PC-3 (cell line): ENCODE measurements around the gene SESTD1. TPM values are rescaled to one million over a fixed set of nuclear protein-coding genes. Genes with fewer than 3 reads are reported as not detected.

ENCODE experiments used
- ATAC-seq: fragments of 200-7000 bp; cut with Tn5 transposase; 2 replicates; pipeline ENCODE4 v1.9.1; 2020; ENCODE audit warnings: mild to moderate bottlenecking, moderate library complexity
- BruUV-seq: library from RNA; stranded (reverse); fragments of 400-500 nt; replicated peaks from 2 replicates; lab custom pipeline; 2021; lab: Mats Ljungman, UMichigan
- CTCF ChIA-PET: fragments of 300-600 bp; sonication (Branson Sonifier 250); formaldehyde crosslinking; loops from one replicate; lab custom pipeline; 2022; ENCODE audit warnings: antibody characterized with exemption; lab: Charles Lee
- POLR2A ChIA-PET: fragments of 300-600 bp; sonication (Branson Sonifier 250); formaldehyde crosslinking; loops from one replicate; lab custom pipeline; 2022; ENCODE audit warnings: antibody characterized with exemption; ENCODE audit not compliant: unreplicated experiment; lab: Charles Lee
- DNase-seq: peaks from one replicate; pipeline ENCODE4 v3.0.0-alpha.2; 2015
- H2AFZ ChIP-seq: fragments of 300-600 bp; sonication (generic); 2 replicates; pipeline ENCODE4 v1.6.0; 2016; ENCODE audit warnings: antibody characterized with exemption, low read length
- H3F3A ChIP-seq: fragments of 300-600 bp; sonication (generic); one replicate; pipeline ENCODE4 v1.6.0; 2017; ENCODE audit warnings: antibody characterized with exemption, low read length, control low read depth, mild to moderate bottlenecking; ENCODE audit not compliant: unreplicated experiment
- H3K27ac ChIP-seq: fragments of 300-600 bp; sonication (generic); 2 replicates; pipeline ENCODE4 v1.5.1; 2016; ENCODE audit warnings: mild to moderate bottlenecking, low read length
- H3K27me3 ChIP-seq: fragments of 300-600 bp; sonication (generic); 2 replicates; pipeline ENCODE4 v1.6.1; 2016; ENCODE audit warnings: low read length, mixed read lengths
- H3K36me3 ChIP-seq: fragments of 300-600 bp; sonication (generic); 2 replicates; pipeline ENCODE4 v1.6.1; 2016; ENCODE audit warnings: low read depth, mixed run types, low read length, mixed read lengths
- H3K4me1 ChIP-seq: fragments of 300-600 bp; sonication (generic); 2 replicates; pipeline ENCODE4 v1.5.1; 2016; ENCODE audit warnings: low read length; ENCODE audit not compliant: insufficient read depth
- H3K4me2 ChIP-seq: fragments of 300-600 bp; sonication (generic); 2 replicates; pipeline ENCODE4 v1.6.0; 2016; ENCODE audit warnings: low read length
- H3K4me3 ChIP-seq: fragments of 300-600 bp; sonication (generic); 2 replicates; pipeline ENCODE4 v1.5.1; 2016; ENCODE audit warnings: mild to moderate bottlenecking, low read length, mixed read lengths
- H3K79me2 ChIP-seq: fragments of 300-600 bp; sonication (generic); 2 replicates; pipeline ENCODE4 v1.6.1; 2017; ENCODE audit warnings: low read length, mixed read lengths
- H3K9ac ChIP-seq: fragments of 300-600 bp; sonication (generic); 2 replicates; pipeline ENCODE4 v1.6.0; 2016; ENCODE audit warnings: mild to moderate bottlenecking, low read length
- H3K9me2 ChIP-seq: fragments of 300-600 bp; sonication (generic); replicated peaks from 2 replicates; pipeline ENCODE4 v1.6.1; 2016; ENCODE audit warnings: mixed run types, low read length, mixed read lengths
- H3K9me3 ChIP-seq: fragments of 300-600 bp; sonication (generic); 2 replicates; pipeline ENCODE4 v1.6.1; 2016; ENCODE audit warnings: low read length, mixed read lengths
- H4K20me1 ChIP-seq: fragments of 300-600 bp; sonication (generic); 2 replicates; pipeline ENCODE4 v1.6.1; 2016; ENCODE audit warnings: low read length, mixed read lengths
- EZH2 ChIP-seq: fragments of 300-600 bp; sonication (generic); IDR thresholded peaks from one replicate; pipeline ENCODE4 v1.6.1; 2017; ENCODE audit warnings: antibody characterized with exemption, mild to moderate bottlenecking, low read length; ENCODE audit not compliant: unreplicated experiment
- EZH2phosphoT487 ChIP-seq: fragments of 300-600 bp; sonication (generic); IDR thresholded peaks from 2 replicates; pipeline ENCODE4 v1.6.1; 2018; ENCODE audit warnings: mild to moderate bottlenecking, antibody characterized with exemption, low read length, borderline replicate concordance
- intact Hi-C: fragments of 100-400 bp; cut with micrococcal nuclease; formaldehyde crosslinking; loops from 2 replicates; pipeline ENCODE4 v1.9.0; 2023
- total RNA-seq: library from RNA; depleted of rRNA; stranded (reverse); fragments of >200 nt; gene quantifications from 2 replicates; pipeline ENCODE4 v1.2.3, GENCODE V29; 2014
- TF ChIP-seq, protein P1 (sequence below): fragments of 300-600 bp; sonication (generic); conservative IDR thresholded peaks from 2 replicates; pipeline ENCODE4 v1.5.1; 2017; ENCODE audit warnings: antibody characterized with exemption, low read depth, mild to moderate bottlenecking, low read length

The SESTD1 gene
- total RNA-seq, 1 experiment from 2014 or later, result 12.2 TPM

DNA sequence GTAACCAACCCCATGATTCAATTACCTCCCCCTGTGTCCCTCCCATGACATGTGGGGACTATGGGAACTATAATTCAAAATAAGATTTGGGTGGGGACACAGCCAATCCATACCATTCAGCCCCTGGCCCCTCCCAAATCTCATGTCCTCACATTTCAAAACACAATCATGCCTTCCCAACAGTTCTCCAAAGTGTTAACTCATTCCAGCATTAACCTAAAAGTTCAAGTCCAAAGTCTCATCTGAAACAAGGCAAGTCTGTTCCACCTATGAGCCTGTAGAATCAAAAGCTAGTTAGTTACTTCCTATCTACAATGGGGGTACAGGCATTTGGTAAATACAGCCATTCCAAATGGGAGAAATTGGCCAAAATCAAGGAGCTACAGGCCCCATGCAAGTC lies 182.7 kb downstream of the SESTD1 start:
- TF ChIP-seq EZH2 (no peak), EZH2phosphoT487 (no peak)
- TF ChIP-seq, protein P1, sequence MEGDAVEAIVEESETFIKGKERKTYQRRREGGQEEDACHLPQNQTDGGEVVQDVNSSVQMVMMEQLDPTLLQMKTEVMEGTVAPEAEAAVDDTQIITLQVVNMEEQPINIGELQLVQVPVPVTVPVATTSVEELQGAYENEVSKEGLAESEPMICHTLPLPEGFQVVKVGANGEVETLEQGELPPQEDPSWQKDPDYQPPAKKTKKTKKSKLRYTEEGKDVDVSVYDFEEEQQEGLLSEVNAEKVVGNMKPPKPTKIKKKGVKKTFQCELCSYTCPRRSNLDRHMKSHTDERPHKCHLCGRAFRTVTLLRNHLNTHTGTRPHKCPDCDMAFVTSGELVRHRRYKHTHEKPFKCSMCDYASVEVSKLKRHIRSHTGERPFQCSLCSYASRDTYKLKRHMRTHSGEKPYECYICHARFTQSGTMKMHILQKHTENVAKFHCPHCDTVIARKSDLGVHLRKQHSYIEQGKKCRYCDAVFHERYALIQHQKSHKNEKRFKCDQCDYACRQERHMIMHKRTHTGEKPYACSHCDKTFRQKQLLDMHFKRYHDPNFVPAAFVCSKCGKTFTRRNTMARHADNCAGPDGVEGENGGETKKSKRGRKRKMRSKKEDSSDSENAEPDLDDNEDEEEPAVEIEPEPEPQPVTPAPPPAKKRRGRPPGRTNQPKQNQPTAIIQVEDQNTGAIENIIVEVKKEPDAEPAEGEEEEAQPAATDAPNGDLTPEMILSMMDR, result no peak
- no peaks in the 10 kb centered on the region for H3K9me2 ChIP-seq
- H3K4me1 ChIP-seq, result no peaks in the 10 kb centered on the region
- H4K20me1 ChIP-seq, result no peaks in the 10 kb centered on the region
- ChIA-PET POLR2A (no interaction called here), CTCF (no interaction called here)
- H3K36me3 ChIP-seq, result no peaks in the 10 kb centered on the region
- no peak overlapping the region for H3K4me2 ChIP-seq
- no peak overlapping the region for H3K27ac ChIP-seq
- no peaks in the 10 kb centered on the region for H3K79me2 ChIP-seq
- ATAC-seq, result no peak
- H2AFZ ChIP-seq, result no peak overlapping the region
- no TSS peak for BruUV-seq
- H3F3A ChIP-seq, result no peaks in the 10 kb centered on the region
- intact Hi-C loops, result no loop called here
- H3K9me3 ChIP-seq, result no peaks in the 10 kb centered on the region
- no peak overlapping the region for H3K4me3 ChIP-seq
- no peaks in the 10 kb centered on the region for H3K27me3 ChIP-seq
- no peak for DNase-seq
- H3K9ac ChIP-seq, result no peak overlapping the region

DNA sequence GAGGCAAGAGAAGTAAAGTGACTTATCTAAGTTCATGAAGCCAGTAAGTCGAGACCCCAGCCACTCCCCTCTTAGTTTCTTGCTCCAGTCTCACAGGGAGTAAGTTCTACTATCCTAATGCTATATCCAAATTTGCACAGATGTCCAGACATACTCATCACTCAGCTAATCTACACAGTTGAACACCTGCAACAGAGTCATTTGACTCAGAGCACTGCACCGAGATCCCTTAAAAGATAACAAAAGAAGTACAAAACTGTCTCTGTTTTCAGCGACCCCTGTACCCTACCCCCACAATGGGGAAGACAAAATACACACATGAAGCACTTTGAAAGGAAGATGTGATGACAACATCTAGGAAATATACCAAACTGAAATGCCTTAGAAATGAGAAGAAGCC lies 192.1 kb downstream of the SESTD1 start:
- Histone ChIP-seq H2AFZ (no peak overlapping the region), H3K4me1 (no peaks in the 10 kb centered on the region), H4K20me1 (no peaks in the 10 kb centered on the region), H3K9ac (no peak overlapping the region), H3K9me3 (no peaks in the 10 kb centered on the region), H3K4me3 (no peak overlapping the region), H3K27me3 (no peaks in the 10 kb centered on the region), H3K9me2 (no peaks in the 10 kb centered on the region), H3K79me2 (no peaks in the 10 kb centered on the region), H3K36me3 (no peaks in the 10 kb centered on the region), H3K4me2 (no peak overlapping the region), H3K27ac (no peak overlapping the region), H3F3A (no peaks in the 10 kb centered on the region)
- TF ChIP-seq EZH2phosphoT487, result no peak
- no peak for TF ChIP-seq EZH2
- TF ChIP-seq, protein P1, result no peak
- ChIA-PET POLR2A (no interaction called here), CTCF (no interaction called here)
- ATAC-seq (no peak), DNase-seq (no peak)
- intact Hi-C loops, result no loop called here
- no TSS peak for BruUV-seq

DNA sequence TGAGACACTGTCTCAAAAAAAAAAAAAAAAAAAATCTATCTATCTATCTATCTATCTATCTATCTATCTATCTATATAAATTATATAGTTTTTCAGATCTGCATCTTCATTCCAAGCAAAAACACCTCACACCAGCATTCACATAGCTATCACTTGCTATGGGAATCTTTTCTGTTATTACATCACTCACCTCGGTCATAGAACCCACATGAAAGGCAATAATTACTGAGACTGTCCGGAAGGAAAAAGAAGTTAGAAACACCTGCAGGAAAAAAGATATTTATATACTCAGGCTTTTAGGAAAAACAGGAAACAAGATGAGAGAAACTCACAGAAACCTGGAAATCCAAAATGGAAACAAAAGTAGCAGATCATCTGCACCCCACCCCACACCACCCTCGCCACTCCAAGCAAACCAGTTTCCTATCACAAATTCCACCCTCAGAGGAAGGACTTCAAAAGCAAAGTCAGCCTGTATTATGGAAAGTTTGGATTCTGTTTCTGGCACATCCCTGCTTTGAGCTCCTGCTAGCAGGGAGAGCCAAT lies 192.7 kb downstream of the SESTD1 start:
- no peak overlapping the region for H2AFZ ChIP-seq
- no peak overlapping the region for H3K4me2 ChIP-seq
- H3F3A ChIP-seq, result no peaks in the 10 kb centered on the region
- H3K9ac ChIP-seq, result no peak overlapping the region
- H3K4me3 ChIP-seq, result no peak overlapping the region
- BruUV-seq, result no TSS peak
- H3K79me2 ChIP-seq, result no peaks in the 10 kb centered on the region
- H3K27ac ChIP-seq, result no peak overlapping the region
- POLR2A ChIA-PET, result no interaction called here
- no peaks in the 10 kb centered on the region for H3K4me1 ChIP-seq
- ATAC-seq (no peak), DNase-seq (no peak)
- H3K27me3 ChIP-seq, result no peaks in the 10 kb centered on the region
- H3K9me2 ChIP-seq, result no peaks in the 10 kb centered on the region
- CTCF ChIA-PET, result no interaction called here
- H3K9me3 ChIP-seq, result no peaks in the 10 kb centered on the region
- intact Hi-C loops, result no loop called here
- no peaks in the 10 kb centered on the region for H3K36me3 ChIP-seq
- no peaks in the 10 kb centered on the region for H4K20me1 ChIP-seq
- TF ChIP-seq EZH2 (no peak), EZH2phosphoT487 (no peak)
- TF ChIP-seq, protein P1, result no peak
